Uterus (tissue), 2 donors: Measurements from ENCODE around the gene KRT12.

Experiments used
- POLR2A ChIP-seq, 2 donors: fragments of 450-650 bp; IDR thresholded peaks; one replicate each; pipeline ENCODE4 v1.6.1; 2016; ENCODE audit warnings: antibody characterized with exemption in 2 of 2, mild to moderate bottlenecking in 1 of 2, moderate library complexity in 1 of 2
- TF ChIP-seq, protein P1 (sequence below), 4 experiments: fragments of 200-600 bp in 2 of 4; fragments of 450-650 bp in 2 of 4; sonication (generic) in 2 of 4; IDR thresholded peaks; one replicate each; pipeline ENCODE4 v1.5.1; 2016 to 2019; ENCODE audit warnings: antibody characterized with exemption in 4 of 4, mild to moderate bottlenecking in 2 of 4, moderate library complexity in 1 of 4

DNA sequence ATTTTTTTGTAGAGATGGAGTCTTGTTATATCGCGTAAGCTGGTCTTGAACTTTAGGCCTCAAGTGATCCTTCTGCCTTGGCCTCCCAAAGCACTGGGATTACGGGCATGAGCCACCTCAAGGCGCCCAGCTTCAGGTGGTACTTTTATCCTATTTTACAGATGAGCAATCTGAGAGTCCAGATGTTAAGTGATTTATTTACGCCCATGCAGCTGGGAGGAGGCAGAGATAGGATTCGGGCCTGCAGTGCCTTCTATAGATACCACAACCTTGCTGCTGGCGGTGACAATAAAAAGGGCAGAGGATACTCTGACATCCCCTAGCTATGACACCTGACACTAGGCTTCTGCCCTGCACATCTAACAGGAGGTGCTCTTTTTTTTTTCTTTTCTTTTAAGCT is 4.3 kb upstream of the KRT12 start:
- no peak for TF ChIP-seq POLR2A (IDR thresholded peaks at IDR 0.05)
- TF ChIP-seq, protein P1, sequence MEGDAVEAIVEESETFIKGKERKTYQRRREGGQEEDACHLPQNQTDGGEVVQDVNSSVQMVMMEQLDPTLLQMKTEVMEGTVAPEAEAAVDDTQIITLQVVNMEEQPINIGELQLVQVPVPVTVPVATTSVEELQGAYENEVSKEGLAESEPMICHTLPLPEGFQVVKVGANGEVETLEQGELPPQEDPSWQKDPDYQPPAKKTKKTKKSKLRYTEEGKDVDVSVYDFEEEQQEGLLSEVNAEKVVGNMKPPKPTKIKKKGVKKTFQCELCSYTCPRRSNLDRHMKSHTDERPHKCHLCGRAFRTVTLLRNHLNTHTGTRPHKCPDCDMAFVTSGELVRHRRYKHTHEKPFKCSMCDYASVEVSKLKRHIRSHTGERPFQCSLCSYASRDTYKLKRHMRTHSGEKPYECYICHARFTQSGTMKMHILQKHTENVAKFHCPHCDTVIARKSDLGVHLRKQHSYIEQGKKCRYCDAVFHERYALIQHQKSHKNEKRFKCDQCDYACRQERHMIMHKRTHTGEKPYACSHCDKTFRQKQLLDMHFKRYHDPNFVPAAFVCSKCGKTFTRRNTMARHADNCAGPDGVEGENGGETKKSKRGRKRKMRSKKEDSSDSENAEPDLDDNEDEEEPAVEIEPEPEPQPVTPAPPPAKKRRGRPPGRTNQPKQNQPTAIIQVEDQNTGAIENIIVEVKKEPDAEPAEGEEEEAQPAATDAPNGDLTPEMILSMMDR (IDR thresholded peaks at IDR 0.05) = no peak
